ENCODE measurements around the gene POLH.

POLH gene

GRCh38 chr6:43614396-43614730 is 38.4 kb downstream of the POLH start:
- Mint-ChIP-seq H3K36me3 (ENCODE audit: low read depth) (peaks cover 39% of the 10 kb centered on the region), H3K27me3 (no peaks in the 10 kb centered on the region), H3K4me1 (ENCODE audit: low read depth) (peaks cover 2% of the 10 kb centered on the region), H3K4me3 (no peak overlapping the region), H3K27ac (no peak overlapping the region), H3K9me3 (no peaks in the 10 kb centered on the region)
- intact Hi-C loops (cut with micrococcal nuclease) = no loop called here

- H3K4me3 Mint-ChIP-seq = no peak overlapping the region
- no peaks in the 10 kb centered on the region for H3K27me3 Mint-ChIP-seq
- H3K27ac Mint-ChIP-seq = no peak overlapping the region
- H3K4me1 Mint-ChIP-seq (ENCODE audit: low read depth) = peaks cover 12% of the 10 kb centered on the region
- intact Hi-C loops (cut with micrococcal nuclease) = no loop called here
- peaks cover 47% of the 10 kb centered on the region for H3K36me3 Mint-ChIP-seq (ENCODE audit: low read depth)
- H3K9me3 Mint-ChIP-seq = no peaks in the 10 kb centered on the region
Measured at GRCh38 chr6:43616725-43617472, 40.9 kb downstream of the POLH start.

- peak overlapping the region; percentile 25 for H3K27ac Mint-ChIP-seq
- no peaks in the 10 kb centered on the region for H3K27me3 Mint-ChIP-seq
- peaks cover 65% of the 10 kb centered on the region for H3K36me3 Mint-ChIP-seq (ENCODE audit: low read depth)
- no peaks in the 10 kb centered on the region for H3K9me3 Mint-ChIP-seq
- H3K4me1 Mint-ChIP-seq (ENCODE audit: low read depth) = peaks cover 23% of the 10 kb centered on the region
- H3K4me3 Mint-ChIP-seq = no peak overlapping the region
- intact Hi-C loops (cut with micrococcal nuclease) = no loop called here
Measured at GRCh38 chr6:43621078-43621835, 45.3 kb downstream of the POLH start.

- intact Hi-C loops (cut with micrococcal nuclease) = no loop called here
- Mint-ChIP-seq H3K36me3 (ENCODE audit: low read depth) (peaks cover 70% of the 10 kb centered on the region), H3K27ac (no peak overlapping the region), H3K27me3 (no peaks in the 10 kb centered on the region), H3K4me1 (ENCODE audit: low read depth) (peaks cover 28% of the 10 kb centered on the region), H3K4me3 (no peak overlapping the region), H3K9me3 (no peaks in the 10 kb centered on the region)
Measured at GRCh38 chr6:43621836-43622180, 45.8 kb downstream of the POLH start.

GRCh38 chr6:43622541-43622940 is 46.6 kb downstream of the POLH start:
- Mint-ChIP-seq H3K4me3 (no peak overlapping the region), H3K27ac (no peak overlapping the region), H3K4me1 (ENCODE audit: low read depth) (peaks cover 36% of the 10 kb centered on the region), H3K27me3 (no peaks in the 10 kb centered on the region), H3K9me3 (no peaks in the 10 kb centered on the region), H3K36me3 (ENCODE audit: low read depth) (peaks cover 73% of the 10 kb centered on the region)
- intact Hi-C loops (cut with micrococcal nuclease) = no loop called here

- H3K27me3 Mint-ChIP-seq = no peaks in the 10 kb centered on the region
- H3K4me3 Mint-ChIP-seq = no peak overlapping the region
- peaks cover 83% of the 10 kb centered on the region for H3K36me3 Mint-ChIP-seq (ENCODE audit: low read depth)
- H3K27ac Mint-ChIP-seq = no peak overlapping the region
- H3K4me1 Mint-ChIP-seq (ENCODE audit: low read depth) = peaks cover 48% of the 10 kb centered on the region
- H3K9me3 Mint-ChIP-seq = no peaks in the 10 kb centered on the region
- intact Hi-C loops (cut with micrococcal nuclease) = no loop called here
Measured at GRCh38 chr6:43623880-43624785, 48.1 kb downstream of the POLH start.

GRCh38 chr6:43624786-43625288 is 48.9 kb downstream of the POLH start:
- intact Hi-C loops (cut with micrococcal nuclease) = loop anchor here (5.0 kb wide), 1 partner anchor 48 kb away; the partner anchor contains the start of genes POLH and XPO5
- Mint-ChIP-seq H3K4me3 (no peak overlapping the region), H3K27me3 (no peaks in the 10 kb centered on the region), H3K27ac (no peak overlapping the region), H3K9me3 (no peaks in the 10 kb centered on the region), H3K4me1 (ENCODE audit: low read depth) (peaks cover 49% of the 10 kb centered on the region), H3K36me3 (ENCODE audit: low read depth) (peaks cover 88% of the 10 kb centered on the region)

GRCh38 chr6:43625393-43625992 is 49.5 kb downstream of the POLH start:
- Mint-ChIP-seq H3K4me3 (no peak overlapping the region), H3K4me1 (ENCODE audit: low read depth) (peaks cover 53% of the 10 kb centered on the region), H3K9me3 (no peaks in the 10 kb centered on the region), H3K36me3 (ENCODE audit: low read depth) (peaks cover 81% of the 10 kb centered on the region), H3K27ac (peak overlapping the region; percentile 97), H3K27me3 (no peaks in the 10 kb centered on the region)
- intact Hi-C loops (cut with micrococcal nuclease) = loop anchor here (5.0 kb wide), 1 partner anchor 48 kb away; the partner anchor contains the start of genes POLH and XPO5

- Mint-ChIP-seq H3K9me3 (no peaks in the 10 kb centered on the region), H3K27me3 (no peaks in the 10 kb centered on the region), H3K27ac (peak overlapping the region; percentile 97), H3K36me3 (ENCODE audit: low read depth) (peaks cover 64% of the 10 kb centered on the region), H3K4me1 (ENCODE audit: low read depth) (peaks cover 49% of the 10 kb centered on the region), H3K4me3 (peak overlapping the region; percentile 47)
- intact Hi-C loops (cut with micrococcal nuclease) = loop anchor here (5.0 kb wide), 1 partner anchor 50 kb away; the partner anchor contains the start of genes POLH and XPO5
Measured at GRCh38 chr6:43627008-43627825, 51.2 kb downstream of the POLH start.

GRCh38 chr6:43628393-43629103 is 52.6 kb downstream of the POLH start:
- Mint-ChIP-seq H3K9me3 (no peaks in the 10 kb centered on the region), H3K27ac (peak overlapping the region; percentile 97), H3K4me3 (peak overlapping the region; percentile 99), H3K27me3 (no peaks in the 10 kb centered on the region), H3K36me3 (ENCODE audit: low read depth) (peaks cover 51% of the 10 kb centered on the region), H3K4me1 (ENCODE audit: low read depth) (peaks cover 53% of the 10 kb centered on the region)
- intact Hi-C loops (cut with micrococcal nuclease) = loop anchor here (5.0 kb wide), 1 partner anchor 51 kb away; the partner anchor contains the start of genes POLH and XPO5

GRCh38 chr6:43629104-43629504 is 53.1 kb downstream of the POLH start, which contains the start of gene GTPBP2:
Gene GTPBP2, minus strand, starts transcription at chr6:43629264. Its CDS starts 102 bp downstream, at chr6:43629162.
- H3K27ac Mint-ChIP-seq = peak within 1 kb of the TSS; percentile 97
- H3K9me3 Mint-ChIP-seq = no peaks in the 10 kb centered on the region
- H3K4me1 Mint-ChIP-seq (ENCODE audit: low read depth) = peaks cover 59% of the 10 kb centered on the region
- peak within 1 kb of the TSS; percentile 99 for H3K4me3 Mint-ChIP-seq
- H3K36me3 Mint-ChIP-seq (ENCODE audit: low read depth) = peaks cover 45% of the 10 kb centered on the region
- intact Hi-C loops (cut with micrococcal nuclease) = loop anchor here (5.0 kb wide), 1 partner anchor 52 kb away; the partner anchor contains the start of genes POLH and XPO5
- H3K27me3 Mint-ChIP-seq = no peaks in the 10 kb centered on the region

Data from dendritic cell treated with granulocyte-macrophage colony-stimulating factor and Interleukin-4, amounts not matched to agents 40 ng/mL and 50 ng/mL, for 4 days (primary cell).